ENCODE measurements around the gene KLF7. TPM values are rescaled to one million over a fixed set of nuclear protein-coding genes. Genes with fewer than 3 reads are reported as not detected.

KLF7 gene
- polyA plus RNA-seq, 1 donor from 2014 or later = 31.5 TPM

- Histone ChIP-seq H3F3A (ENCODE audit: insufficient read depth, low read length, poor library complexity, severe bottlenecking) (no peaks in the 10 kb centered on the region), H3K27ac (ENCODE audit: low read length) (peak overlapping the region; percentile 78), H3K79me2 (replicated peaks; ENCODE audit: insufficient read depth, low read length) (no peaks in the 10 kb centered on the region), H3K27me3 (ENCODE audit: insufficient read depth, low read depth, low read length) (no peaks in the 10 kb centered on the region), H4K20me1 (ENCODE audit: insufficient read depth) (no peaks in the 10 kb centered on the region), H3K4me3 (ENCODE audit: low read length) (no peak overlapping the region), H3K9me2 (ENCODE audit: insufficient read depth, low read length) (no peaks in the 10 kb centered on the region), H3K36me3 (ENCODE audit: insufficient read depth, low read length) (no peaks in the 10 kb centered on the region), H3K9me3 (ENCODE audit: low read length) (no peaks in the 10 kb centered on the region), H3K9ac (ENCODE audit: low read length) (peak overlapping the region; percentile 25), H2AFZ (ENCODE audit: low read depth, low read length) (peak overlapping the region; percentile 12), H3K4me2 (ENCODE audit: low read length) (no peak overlapping the region)
- TF ChIP-seq SMC3 (conservative IDR thresholded peaks at IDR 0.05; ENCODE audit: poor library complexity) (no peak), RAD21 (conservative IDR thresholded peaks at IDR 0.05) (peak; percentile 33), POLR2AphosphoS5 (IDR thresholded peaks at IDR 0.05) (peak; percentile 81), TAF1 (IDR thresholded peaks at IDR 0.05; ENCODE audit: low read depth) (no peak), MXI1 (conservative IDR thresholded peaks at IDR 0.05; ENCODE audit: poor library complexity, severe bottlenecking) (no peak), EP300 (conservative IDR thresholded peaks at IDR 0.05; ENCODE audit: poor library complexity, severe bottlenecking) (peak; percentile 90), EZH2 (IDR thresholded peaks at IDR 0.05; ENCODE audit: borderline replicate concordance, insufficient read depth, low read length, poor library complexity, severe bottlenecking) (no peak)
- TF ChIP-seq, protein P1, sequence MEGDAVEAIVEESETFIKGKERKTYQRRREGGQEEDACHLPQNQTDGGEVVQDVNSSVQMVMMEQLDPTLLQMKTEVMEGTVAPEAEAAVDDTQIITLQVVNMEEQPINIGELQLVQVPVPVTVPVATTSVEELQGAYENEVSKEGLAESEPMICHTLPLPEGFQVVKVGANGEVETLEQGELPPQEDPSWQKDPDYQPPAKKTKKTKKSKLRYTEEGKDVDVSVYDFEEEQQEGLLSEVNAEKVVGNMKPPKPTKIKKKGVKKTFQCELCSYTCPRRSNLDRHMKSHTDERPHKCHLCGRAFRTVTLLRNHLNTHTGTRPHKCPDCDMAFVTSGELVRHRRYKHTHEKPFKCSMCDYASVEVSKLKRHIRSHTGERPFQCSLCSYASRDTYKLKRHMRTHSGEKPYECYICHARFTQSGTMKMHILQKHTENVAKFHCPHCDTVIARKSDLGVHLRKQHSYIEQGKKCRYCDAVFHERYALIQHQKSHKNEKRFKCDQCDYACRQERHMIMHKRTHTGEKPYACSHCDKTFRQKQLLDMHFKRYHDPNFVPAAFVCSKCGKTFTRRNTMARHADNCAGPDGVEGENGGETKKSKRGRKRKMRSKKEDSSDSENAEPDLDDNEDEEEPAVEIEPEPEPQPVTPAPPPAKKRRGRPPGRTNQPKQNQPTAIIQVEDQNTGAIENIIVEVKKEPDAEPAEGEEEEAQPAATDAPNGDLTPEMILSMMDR (IDR thresholded peaks at IDR 0.05; ENCODE audit: poor library complexity, severe bottlenecking) = no peak
- TF ChIP-seq, protein P2, sequence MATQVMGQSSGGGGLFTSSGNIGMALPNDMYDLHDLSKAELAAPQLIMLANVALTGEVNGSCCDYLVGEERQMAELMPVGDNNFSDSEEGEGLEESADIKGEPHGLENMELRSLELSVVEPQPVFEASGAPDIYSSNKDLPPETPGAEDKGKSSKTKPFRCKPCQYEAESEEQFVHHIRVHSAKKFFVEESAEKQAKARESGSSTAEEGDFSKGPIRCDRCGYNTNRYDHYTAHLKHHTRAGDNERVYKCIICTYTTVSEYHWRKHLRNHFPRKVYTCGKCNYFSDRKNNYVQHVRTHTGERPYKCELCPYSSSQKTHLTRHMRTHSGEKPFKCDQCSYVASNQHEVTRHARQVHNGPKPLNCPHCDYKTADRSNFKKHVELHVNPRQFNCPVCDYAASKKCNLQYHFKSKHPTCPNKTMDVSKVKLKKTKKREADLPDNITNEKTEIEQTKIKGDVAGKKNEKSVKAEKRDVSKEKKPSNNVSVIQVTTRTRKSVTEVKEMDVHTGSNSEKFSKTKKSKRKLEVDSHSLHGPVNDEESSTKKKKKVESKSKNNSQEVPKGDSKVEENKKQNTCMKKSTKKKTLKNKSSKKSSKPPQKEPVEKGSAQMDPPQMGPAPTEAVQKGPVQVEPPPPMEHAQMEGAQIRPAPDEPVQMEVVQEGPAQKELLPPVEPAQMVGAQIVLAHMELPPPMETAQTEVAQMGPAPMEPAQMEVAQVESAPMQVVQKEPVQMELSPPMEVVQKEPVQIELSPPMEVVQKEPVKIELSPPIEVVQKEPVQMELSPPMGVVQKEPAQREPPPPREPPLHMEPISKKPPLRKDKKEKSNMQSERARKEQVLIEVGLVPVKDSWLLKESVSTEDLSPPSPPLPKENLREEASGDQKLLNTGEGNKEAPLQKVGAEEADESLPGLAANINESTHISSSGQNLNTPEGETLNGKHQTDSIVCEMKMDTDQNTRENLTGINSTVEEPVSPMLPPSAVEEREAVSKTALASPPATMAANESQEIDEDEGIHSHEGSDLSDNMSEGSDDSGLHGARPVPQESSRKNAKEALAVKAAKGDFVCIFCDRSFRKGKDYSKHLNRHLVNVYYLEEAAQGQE (IDR thresholded peaks at IDR 0.05; ENCODE audit: borderline replicate concordance) = peak; percentile 55
These were observed 34.4 kb upstream of the KLF7 start for GRCh38 chr2:207200136-207200535.

- Histone ChIP-seq H3K27me3 (ENCODE audit: insufficient read depth, low read depth, low read length) (no peaks in the 10 kb centered on the region), H3K9me2 (ENCODE audit: insufficient read depth, low read length) (no peaks in the 10 kb centered on the region), H3K4me2 (ENCODE audit: low read length) (no peak overlapping the region), H3K9me3 (ENCODE audit: low read length) (no peaks in the 10 kb centered on the region), H3F3A (ENCODE audit: insufficient read depth, low read length, poor library complexity, severe bottlenecking) (no peaks in the 10 kb centered on the region), H3K27ac (ENCODE audit: low read length) (no peak overlapping the region), H4K20me1 (ENCODE audit: insufficient read depth) (no peaks in the 10 kb centered on the region), H2AFZ (ENCODE audit: low read depth, low read length) (no peak overlapping the region), H3K79me2 (replicated peaks; ENCODE audit: insufficient read depth, low read length) (no peaks in the 10 kb centered on the region), H3K36me3 (ENCODE audit: insufficient read depth, low read length) (no peaks in the 10 kb centered on the region), H3K4me3 (ENCODE audit: low read length) (no peak overlapping the region), H3K9ac (ENCODE audit: low read length) (no peak overlapping the region)
- peak; percentile 54 for TF ChIP-seq EP300 (conservative IDR thresholded peaks at IDR 0.05; ENCODE audit: poor library complexity, severe bottlenecking)
- TF ChIP-seq RAD21 (conservative IDR thresholded peaks at IDR 0.05) = no peak
These were observed 28.3 kb upstream of the KLF7 start for GRCh38 chr2:207194028-207194427.
